HG03139 (cell line): ENCODE results near the gene PPP5C.

Experiments used
- ATAC-seq: cut with Tn5 transposase; IDR thresholded peaks from one replicate; pipeline ENCODE4 v1.9.1; 2021; ENCODE audit not compliant: unreplicated experiment

Gene PPP5C

GRCh38 chr19:46330319-46330918, 16.5 kb upstream of the PPP5C start:
- ATAC-seq, result no peak

GRCh38 chr19:46337487-46337886, 9.4 kb upstream of the PPP5C start:
- no peak for ATAC-seq

GRCh38 chr19:46339446-46339845, 7.4 kb upstream of the PPP5C start:
- ATAC-seq, result no peak

- ATAC-seq, result no peak
These were observed 6.7 kb upstream of the PPP5C start for GRCh38 chr19:46340051-46340659.

GRCh38 chr19:46341937-46342336, 5.0 kb upstream of the PPP5C start:
- no peak for ATAC-seq

- ATAC-seq, result no peak
These were observed 2.5 kb upstream of the PPP5C start for GRCh38 chr19:46344363-46344762.

GRCh38 chr19:46345157-46345556, 1.7 kb upstream of the PPP5C start:
- no peak for ATAC-seq

- no peak for ATAC-seq
These were observed 641 bp downstream of the PPP5C start for GRCh38 chr19:46347572-46347883.

- no peak for ATAC-seq
These were observed 1.1 kb downstream of the PPP5C start for GRCh38 chr19:46347985-46348384.

- no peak for ATAC-seq
These were observed 2.6 kb downstream of the PPP5C start for GRCh38 chr19:46349311-46349993.

GRCh38 chr19:46350029-46350757, 3.3 kb downstream of the PPP5C start:
- ATAC-seq, result no peak

- no peak for ATAC-seq
These were observed 3.9 kb downstream of the PPP5C start for GRCh38 chr19:46350758-46351159.

- ATAC-seq, result no peak
These were observed 4.6 kb downstream of the PPP5C start for GRCh38 chr19:46351241-46352041.

- ATAC-seq, result no peak
These were observed 7.0 kb downstream of the PPP5C start for GRCh38 chr19:46353730-46354528.

GRCh38 chr19:46355234-46356148, 8.6 kb downstream of the PPP5C start:
- ATAC-seq, result no peak

GRCh38 chr19:46356149-46357055, 9.5 kb downstream of the PPP5C start:
- no peak for ATAC-seq

- no peak for ATAC-seq
These were observed 11.1 kb downstream of the PPP5C start for GRCh38 chr19:46357846-46358583.

- ATAC-seq, result no peak
These were observed 15.0 kb downstream of the PPP5C start for GRCh38 chr19:46361915-46362314.
